HG02970 (cell line): ENCODE data around the gene APRT.

Source experiments
- ATAC-seq: cut with Tn5 transposase; IDR thresholded peaks from one replicate; pipeline ENCODE4 v1.9.1; 2021; ENCODE audit warnings: mild to moderate bottlenecking, moderate library complexity, moderate number of reproducible peaks; ENCODE audit not compliant: unreplicated experiment, low FRiP score

Gene APRT

GRCh38 chr16:88811769-88812512 lies at the start of gene APRT:
APRT (minus strand) TSS chr16:88811928; CDS start chr16:88811899, 29 bp downstream.
- ATAC-seq, result peak; percentile 68

GRCh38 chr16:88861359-88861758 lies 49.6 kb upstream of the APRT start:
- no peak for ATAC-seq

GRCh38 chr16:88859381-88860091 lies 47.8 kb upstream of the APRT start:
- ATAC-seq, result no peak

GRCh38 chr16:88857728-88858339 lies 46.1 kb upstream of the APRT start:
- no peak for ATAC-seq

GRCh38 chr16:88856828-88857727 lies 45.4 kb upstream of the APRT start, which contains the start of the genes GALNS and TRAPPC2L:
GALNS (minus strand) TSS chr16:88856947; CDS start chr16:88856877, 70 bp downstream.
TRAPPC2L (plus strand) TSS chr16:88857127; CDS start chr16:88857151, 24 bp downstream.
- ATAC-seq, result peak; percentile 91

GRCh38 chr16:88856122-88856827 lies 44.5 kb upstream of the APRT start:
- ATAC-seq, result peak; percentile 3

- ATAC-seq, result no peak
Measured at GRCh38 chr16:88855736-88856121, 44.0 kb upstream of the APRT start.

- no peak for ATAC-seq
Measured at GRCh38 chr16:88855176-88855575, 43.4 kb upstream of the APRT start.

GRCh38 chr16:88854306-88855111 lies 42.8 kb upstream of the APRT start:
- ATAC-seq, result no peak

- no peak for ATAC-seq
Measured at GRCh38 chr16:88853325-88853941, 41.7 kb upstream of the APRT start.

GRCh38 chr16:88851616-88852015 lies 39.9 kb upstream of the APRT start:
- ATAC-seq, result no peak

- ATAC-seq, result no peak
Measured at GRCh38 chr16:88850531-88851199, 38.9 kb upstream of the APRT start.

GRCh38 chr16:88848557-88848956 lies 36.8 kb upstream of the APRT start:
- no peak for ATAC-seq

- ATAC-seq, result no peak
Measured at GRCh38 chr16:88847654-88848053, 35.9 kb upstream of the APRT start.

- ATAC-seq, result no peak
Measured at GRCh38 chr16:88846088-88846487, 34.4 kb upstream of the APRT start.

GRCh38 chr16:88844419-88845036 lies 32.8 kb upstream of the APRT start:
- ATAC-seq, result no peak

- ATAC-seq, result no peak
Measured at GRCh38 chr16:88843256-88843655, 31.5 kb upstream of the APRT start.
